ENCODE data around the gene MVB12B. TPM values are rescaled to one million over a fixed set of nuclear protein-coding genes. Genes with fewer than 3 reads are reported as not detected.
A peak's percentile ranks its signal among the peaks of the same experiment; 100 is the strongest.

MVB12B gene
- total RNA-seq, 4 donors from 2014 or later, result 2.1 to 39.2 (median 22.2) TPM

- intact Hi-C loops (cut with DNase I; ENCODE audit: low total_unique reads), result loop anchor here (10.0 kb wide), 1 partner anchor 91 kb away; no protein-coding TSS in a partner anchor
- H3K27me3 ChIP-seq, result no peaks in the 10 kb centered on the region
- H3K4me1 ChIP-seq, result no peaks in the 10 kb centered on the region
- no peak overlapping the region for H3K4me3 ChIP-seq
- no peak for DNase-seq
- H3K27ac ChIP-seq, result no peak overlapping the region
- TF ChIP-seq CTCF (IDR thresholded peaks at IDR 0.05), result no peak
- no peak for TF ChIP-seq POLR2A (IDR thresholded peaks at IDR 0.05)
- no peaks in the 10 kb centered on the region for H3K36me3 ChIP-seq
- no peaks in the 10 kb centered on the region for H3K9me3 ChIP-seq
These were observed 69.0 kb downstream of the MVB12B start for GRCh38 chr9:126395439-126396212.

- Histone ChIP-seq H3K27me3 (no peaks in the 10 kb centered on the region), H3K36me3 (no peaks in the 10 kb centered on the region), H3K9me3 (no peaks in the 10 kb centered on the region), H3K4me1 (no peaks in the 10 kb centered on the region), H3K27ac (no peak overlapping the region), H3K4me3 (no peak overlapping the region)
- no peak for TF ChIP-seq POLR2A (IDR thresholded peaks at IDR 0.05)
- no peak for TF ChIP-seq CTCF (IDR thresholded peaks at IDR 0.05)
- intact Hi-C loops (cut with DNase I; ENCODE audit: low total_unique reads), result loop anchor here (10.0 kb wide), 1 partner anchor 92 kb away; no protein-coding TSS in a partner anchor
- DNase-seq, result no peak
These were observed 70.4 kb downstream of the MVB12B start for GRCh38 chr9:126397056-126397455.

GRCh38 chr9:126398403-126399058, 71.9 kb downstream of the MVB12B start:
- no peak overlapping the region for H3K4me3 ChIP-seq
- intact Hi-C loops (cut with DNase I; ENCODE audit: low total_unique reads), result loop anchor here (10.0 kb wide), 1 partner anchor 94 kb away; no protein-coding TSS in a partner anchor
- peak; percentile 64 to 81 for DNase-seq
- H3K27ac ChIP-seq, result no peak overlapping the region
- TF ChIP-seq CTCF (IDR thresholded peaks at IDR 0.05), result peak; percentile 93 to 97 (median 95)
- no peak for TF ChIP-seq POLR2A (IDR thresholded peaks at IDR 0.05)
- H3K9me3 ChIP-seq, result no peaks in the 10 kb centered on the region
- no peaks in the 10 kb centered on the region for H3K27me3 ChIP-seq
- H3K36me3 ChIP-seq, result no peaks in the 10 kb centered on the region
- H3K4me1 ChIP-seq, result no peaks in the 10 kb centered on the region

GRCh38 chr9:126399251-126399650, 72.6 kb downstream of the MVB12B start:
- H3K4me3 ChIP-seq, result no peak overlapping the region
- H3K27me3 ChIP-seq, result no peaks in the 10 kb centered on the region
- H3K4me1 ChIP-seq, result no peaks in the 10 kb centered on the region
- H3K27ac ChIP-seq, result no peak overlapping the region
- no peaks in the 10 kb centered on the region for H3K9me3 ChIP-seq
- DNase-seq, result no peak
- H3K36me3 ChIP-seq, result no peaks in the 10 kb centered on the region
- intact Hi-C loops (cut with DNase I; ENCODE audit: low total_unique reads), result loop anchor here (10.0 kb wide), 1 partner anchor 94 kb away; no protein-coding TSS in a partner anchor
- TF ChIP-seq POLR2A (IDR thresholded peaks at IDR 0.05), result no peak
- TF ChIP-seq CTCF (IDR thresholded peaks at IDR 0.05), result no peak

- TF ChIP-seq POLR2A (IDR thresholded peaks at IDR 0.05), result no peak
- TF ChIP-seq CTCF (IDR thresholded peaks at IDR 0.05), result no peak
- Histone ChIP-seq H3K4me3 (no peak overlapping the region), H3K27me3 (no peaks in the 10 kb centered on the region), H3K4me1 (no peaks in the 10 kb centered on the region), H3K9me3 (no peaks in the 10 kb centered on the region), H3K36me3 (no peaks in the 10 kb centered on the region), H3K27ac (no peak overlapping the region)
- no peak for DNase-seq
- intact Hi-C loops (cut with DNase I; ENCODE audit: low total_unique reads), result loop anchor here (10.0 kb wide), 1 partner anchor 95 kb away; no protein-coding TSS in a partner anchor
These were observed 73.2 kb downstream of the MVB12B start for GRCh38 chr9:126399789-126400188.
